GM21360 (cell line): Measurements from ENCODE around the gene TCF4.
A peak's percentile ranks its signal among the peaks of the same experiment; 100 is the strongest.

Experiments used
- ATAC-seq: cut with Tn5 transposase; IDR thresholded peaks from one replicate; pipeline ENCODE4 v1.9.1; 2021; ENCODE audit warnings: mild to moderate bottlenecking, moderate library complexity; ENCODE audit not compliant: unreplicated experiment

The TCF4 gene

DNA sequence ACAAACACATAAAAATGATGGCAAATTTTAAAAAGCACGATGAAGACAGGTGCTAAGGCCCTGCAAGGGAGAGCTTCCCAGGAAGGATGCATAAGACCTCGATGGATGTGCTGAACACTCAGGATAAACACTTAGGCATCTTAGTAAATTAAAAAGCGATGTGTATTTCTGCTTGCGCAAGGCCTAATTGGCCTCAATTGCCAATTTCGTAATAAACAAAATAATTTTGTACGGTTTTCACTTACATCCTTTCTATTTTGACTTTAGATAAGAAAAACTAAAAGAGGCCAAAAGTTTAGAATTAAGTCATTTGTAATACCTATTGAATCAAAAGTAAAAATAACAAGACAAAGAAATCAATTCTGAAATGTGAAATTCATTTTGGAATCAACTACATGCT lies 189.1 kb downstream of the TCF4 start:
- ATAC-seq: no peak

DNA sequence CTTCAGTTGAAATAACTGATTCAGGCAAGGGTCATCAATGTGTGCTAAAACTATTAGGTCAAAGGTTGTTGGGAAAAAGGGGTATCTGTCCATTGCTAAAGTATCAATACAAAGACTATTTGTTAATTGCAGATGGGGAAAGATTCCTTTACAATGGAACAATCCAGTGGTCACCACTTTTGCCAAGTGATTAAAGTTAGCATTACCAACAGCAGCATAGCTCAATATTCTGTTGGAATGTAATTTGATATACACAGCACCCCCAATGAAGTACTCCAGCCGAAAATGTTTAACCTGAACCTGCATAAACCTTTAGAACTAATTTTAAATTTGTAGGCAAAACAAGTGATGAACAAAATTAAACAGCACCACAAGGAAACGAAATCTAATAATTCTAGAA lies 191.0 kb downstream of the TCF4 start:
- no peak for ATAC-seq

DNA sequence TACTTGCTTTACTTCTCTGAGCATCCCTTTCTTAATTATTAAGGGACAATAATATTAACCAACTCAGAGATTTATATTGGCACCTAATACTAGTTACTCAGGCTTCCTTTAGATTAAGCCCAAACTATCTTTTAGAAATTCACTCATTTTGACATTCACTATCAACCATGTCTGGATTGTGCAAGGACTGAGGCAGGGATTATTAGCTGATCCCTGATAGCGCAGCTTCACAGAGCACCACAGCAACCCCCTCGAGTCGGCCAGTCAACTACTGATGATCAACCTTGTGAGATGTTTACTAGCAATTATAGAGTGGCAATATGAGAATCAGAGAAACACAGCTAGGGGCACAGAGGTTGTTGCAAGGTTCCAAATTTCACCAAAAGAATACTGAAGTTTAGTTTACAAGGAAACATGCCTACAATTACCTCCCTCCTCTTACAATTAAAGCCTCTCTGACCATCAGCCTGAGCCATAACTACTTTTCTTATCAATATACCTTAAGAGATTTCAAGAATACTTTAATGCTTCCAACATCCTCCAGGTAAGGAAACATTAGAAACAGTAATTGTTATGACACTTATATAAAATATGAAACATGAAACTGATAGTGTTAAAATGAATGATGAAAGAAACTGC lies 191.6 kb downstream of the TCF4 start:
- ATAC-seq: no peak

DNA sequence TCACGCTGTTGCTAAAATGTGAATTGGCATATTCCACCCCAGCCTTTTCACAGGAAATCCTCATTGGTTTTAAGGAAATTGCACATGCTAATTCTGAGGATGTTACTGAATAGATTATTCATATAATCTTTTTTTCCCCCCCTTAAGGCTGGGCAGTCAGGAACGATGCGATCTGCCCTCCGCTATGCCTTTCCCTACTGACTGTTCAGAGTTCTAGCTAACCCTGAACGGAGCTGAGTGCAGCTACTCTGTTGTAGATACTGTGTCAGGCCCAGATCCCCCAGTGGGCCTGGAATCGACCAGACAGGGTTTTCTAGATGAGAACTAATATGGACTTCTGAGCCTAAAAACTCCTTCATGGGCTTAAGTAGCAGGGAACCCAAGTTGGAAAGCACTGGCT lies 192.2 kb downstream of the TCF4 start:
- no peak for ATAC-seq

DNA sequence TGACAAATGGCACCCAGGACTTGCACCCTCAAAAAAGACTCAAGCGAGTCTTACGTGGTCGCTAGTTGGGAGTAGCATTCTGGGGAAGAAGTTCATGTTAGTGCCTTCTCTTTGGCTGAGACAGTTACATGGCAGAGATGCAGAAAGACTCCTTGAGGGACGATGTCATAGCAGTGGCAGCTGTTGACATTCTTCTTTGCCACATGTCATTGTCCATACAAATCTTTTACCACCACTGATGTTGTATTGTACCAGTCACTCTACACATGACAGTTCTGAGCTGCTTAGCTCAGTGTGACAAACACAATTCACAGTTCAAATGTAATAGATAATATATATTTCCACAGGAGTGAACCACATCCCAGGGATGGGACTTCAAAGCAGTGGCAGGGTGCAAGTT lies 197.1 kb downstream of the TCF4 start:
- ATAC-seq: no peak

DNA sequence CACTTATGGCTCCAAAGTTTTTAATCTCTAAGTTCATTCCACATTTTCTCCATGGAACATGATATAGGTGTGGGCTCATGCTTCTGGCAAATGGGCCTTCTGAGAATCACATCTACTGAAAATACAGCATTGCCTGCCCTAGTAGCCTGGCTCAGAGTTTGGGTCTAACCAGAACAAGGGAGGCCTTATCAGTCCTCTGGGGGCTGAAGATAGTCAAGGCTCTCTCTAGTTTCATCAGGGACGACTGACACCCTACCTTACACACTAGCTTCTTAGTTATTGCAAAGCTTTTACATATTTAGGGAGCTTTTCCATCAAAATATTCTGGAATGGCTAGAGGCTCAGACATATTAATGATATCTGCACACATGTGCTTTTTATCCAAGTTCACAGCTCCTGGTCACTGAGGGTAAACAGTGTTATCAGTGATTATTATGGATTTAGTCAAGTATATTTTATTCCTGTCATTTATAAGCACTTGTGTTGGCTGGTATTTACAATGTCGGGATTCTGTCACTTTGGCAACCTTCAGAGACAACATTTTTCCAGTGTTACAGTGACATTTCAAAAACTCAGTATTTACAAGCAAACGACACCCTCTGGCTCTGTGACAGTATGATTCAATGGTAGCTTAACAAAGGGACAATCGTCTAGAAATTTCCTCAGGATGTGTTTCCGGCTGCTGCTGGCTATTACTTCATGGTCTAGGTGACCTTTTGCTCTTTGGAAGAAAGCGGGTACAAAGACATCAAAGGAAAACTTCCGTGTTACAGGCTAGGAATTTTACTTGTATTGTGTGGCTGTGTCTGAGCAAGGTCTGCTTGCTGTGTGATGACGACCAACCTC lies 200.6 kb downstream of the TCF4 start:
- ATAC-seq: no peak

DNA sequence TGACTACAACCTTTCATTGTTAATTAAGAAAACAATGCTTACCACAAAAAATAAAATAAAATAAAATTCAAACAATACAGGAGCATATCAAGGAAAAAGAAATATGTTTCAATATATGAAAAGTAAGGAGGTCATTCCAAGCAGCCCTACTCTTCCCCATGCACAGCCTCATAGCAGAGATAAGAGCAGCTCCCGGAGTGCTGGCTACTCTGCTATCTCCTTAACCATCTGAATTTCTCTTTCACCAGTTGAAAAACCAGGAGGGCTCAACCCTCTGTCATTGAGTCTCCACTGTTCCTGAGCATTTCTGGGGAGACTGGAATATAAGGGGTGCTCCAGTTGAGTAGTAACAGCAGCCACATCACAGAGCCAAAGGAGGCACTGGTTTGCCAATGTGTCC lies 201.4 kb downstream of the TCF4 start:
- ATAC-seq: no peak

DNA sequence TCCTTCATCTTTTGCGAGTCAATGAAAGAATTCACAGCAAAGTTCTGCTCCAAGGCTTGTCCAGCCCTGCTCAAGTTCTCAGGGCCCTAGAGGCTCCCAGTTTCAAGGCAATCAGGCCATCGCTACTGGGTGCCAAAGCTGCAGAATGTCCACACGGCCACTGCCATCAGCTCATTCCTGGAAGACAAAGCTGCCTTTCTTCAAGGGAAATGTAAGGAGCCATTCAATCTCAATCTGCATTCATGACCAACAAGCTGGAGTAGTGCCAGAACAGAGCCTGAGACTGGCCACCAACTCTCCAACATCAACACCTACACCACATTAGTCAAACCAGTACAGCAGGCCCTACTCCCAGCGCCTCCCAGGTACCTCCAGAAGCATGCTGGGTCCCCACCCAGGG lies 202.2 kb downstream of the TCF4 start:
- no peak for ATAC-seq

DNA sequence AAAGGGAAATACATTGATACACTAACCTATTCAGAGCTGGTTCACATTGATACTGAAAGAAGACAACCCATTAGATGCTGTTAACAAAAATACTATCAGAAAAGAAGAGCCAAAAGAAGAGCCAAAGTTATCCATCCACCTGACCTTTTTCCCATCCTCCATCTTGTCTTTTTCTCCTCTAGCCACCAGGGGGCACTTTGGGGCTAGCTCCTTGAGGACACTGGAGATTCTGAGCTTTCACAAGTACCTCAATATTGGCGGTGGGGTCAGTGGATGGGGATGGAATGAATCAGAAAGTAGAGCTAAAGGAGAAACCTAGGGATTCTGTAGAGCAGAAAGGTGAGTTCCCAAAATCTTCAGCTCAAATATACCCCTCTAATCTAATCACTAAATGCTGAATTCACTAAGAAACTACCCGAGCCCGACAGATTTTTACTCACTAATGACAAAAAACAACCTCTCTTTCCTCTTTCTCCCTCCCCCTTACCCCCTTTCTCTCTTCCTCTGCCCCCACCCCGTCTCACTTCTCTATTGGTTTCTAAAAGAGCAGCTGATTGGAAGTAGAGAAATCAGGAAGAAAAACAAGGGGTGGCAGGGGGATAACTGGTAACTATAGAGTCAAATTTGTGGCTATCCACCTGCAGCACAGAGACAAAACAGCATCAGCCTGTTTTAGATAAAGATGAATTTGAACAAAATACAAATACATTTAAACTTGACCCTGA lies 203.3 kb downstream of the TCF4 start:
- no peak for ATAC-seq

DNA sequence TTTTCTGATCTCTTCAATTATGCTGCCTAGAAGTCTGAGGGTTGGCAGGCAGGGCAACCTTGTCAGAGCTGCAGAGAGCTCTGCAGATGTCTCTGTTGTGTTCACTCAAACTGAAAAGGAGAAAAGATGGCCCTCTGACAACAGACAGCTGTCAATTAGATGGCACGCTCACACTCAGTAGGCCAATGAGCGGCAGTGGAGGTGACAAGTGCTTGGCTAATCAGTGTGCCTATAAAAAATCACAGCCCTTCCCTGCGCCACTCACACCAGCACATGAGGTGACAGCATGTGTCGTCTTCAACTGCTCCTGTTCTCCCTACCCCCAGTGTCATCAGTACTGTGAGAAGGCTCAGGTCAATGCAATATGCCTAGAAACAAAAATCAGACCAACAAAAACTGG lies 203.9 kb downstream of the TCF4 start:
- ATAC-seq: no peak

DNA sequence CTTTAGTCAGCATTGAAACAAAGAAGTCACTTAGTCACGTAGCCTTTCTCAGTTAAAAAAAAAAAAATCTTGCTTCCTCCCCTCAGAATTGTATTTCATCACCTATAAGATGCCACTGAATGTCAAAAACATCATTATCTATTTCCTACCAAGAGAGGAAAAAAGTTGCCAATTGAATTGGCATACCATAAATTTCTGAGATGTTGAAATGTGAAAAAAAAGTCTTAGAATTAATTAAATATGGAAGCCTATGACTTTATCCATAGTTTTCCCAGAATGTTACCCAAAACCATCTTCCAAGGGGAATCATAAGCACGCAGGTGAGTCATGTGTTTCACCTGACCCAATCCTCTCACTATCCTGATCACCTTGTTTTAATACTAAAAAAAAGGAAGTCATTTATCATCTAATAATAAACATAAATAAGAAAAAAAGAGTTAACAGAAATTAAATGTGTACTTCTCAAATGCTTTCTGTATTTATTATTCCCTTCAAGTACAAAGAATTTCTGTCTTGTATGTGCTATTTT lies 205.7 kb downstream of the TCF4 start:
- no peak for ATAC-seq

DNA sequence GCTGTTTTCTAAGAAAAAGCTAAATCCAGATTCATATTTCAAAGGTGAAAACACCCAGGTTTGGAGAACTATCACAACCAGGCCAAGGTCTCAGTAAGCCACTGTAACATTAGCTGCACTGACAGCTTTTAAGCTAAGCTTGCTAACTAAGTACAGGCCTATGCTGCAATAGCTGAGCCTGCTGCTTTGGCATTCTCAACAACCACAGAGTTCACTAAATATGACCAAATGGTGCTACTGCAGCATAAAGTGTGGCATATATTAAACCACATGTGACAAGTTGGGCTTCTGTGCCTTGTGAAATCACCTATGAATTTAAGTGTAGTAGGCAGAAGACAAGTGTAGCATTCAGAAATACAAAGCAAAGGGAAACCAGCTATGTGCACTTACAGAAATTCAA lies 206.7 kb downstream of the TCF4 start:
- ATAC-seq: no peak

DNA sequence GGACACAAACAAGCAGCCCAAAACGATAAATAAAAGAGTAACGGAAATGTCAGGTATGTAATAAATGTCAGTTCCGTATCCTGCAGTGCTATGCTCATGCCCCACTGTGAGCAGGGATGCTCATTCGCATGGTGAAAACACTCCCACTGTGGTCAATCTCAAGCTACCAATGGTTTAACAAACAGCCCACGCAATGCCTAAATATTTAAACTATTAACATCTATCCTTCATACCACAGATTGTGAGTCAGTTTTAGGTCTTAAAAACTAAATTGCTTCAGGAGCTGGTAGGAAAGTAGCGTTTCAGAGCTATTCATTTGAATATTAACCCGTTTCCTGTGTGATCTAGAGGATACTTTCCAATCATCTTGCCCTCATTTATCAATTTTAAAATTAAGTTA lies 207.4 kb downstream of the TCF4 start:
- no peak for ATAC-seq

DNA sequence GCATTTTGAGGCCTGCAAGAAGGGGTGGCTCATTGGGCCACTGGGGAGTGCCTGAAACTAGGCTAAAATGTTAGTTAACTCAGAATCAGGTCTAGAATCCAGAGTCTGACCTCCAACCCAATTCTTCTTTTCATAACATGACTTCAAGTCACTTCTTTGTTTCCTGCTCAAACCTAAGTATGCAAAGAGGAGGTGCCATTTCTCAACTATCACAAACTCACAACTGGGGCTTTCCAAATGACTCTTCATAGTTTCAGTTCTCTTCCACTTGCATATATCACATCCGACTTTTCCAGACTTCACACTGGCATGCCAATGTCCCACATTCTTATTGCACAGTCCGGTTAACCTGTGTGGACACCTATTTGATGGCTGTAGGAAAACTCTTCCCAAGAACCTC lies 211.6 kb downstream of the TCF4 start:
- peak; percentile 98 for ATAC-seq

DNA sequence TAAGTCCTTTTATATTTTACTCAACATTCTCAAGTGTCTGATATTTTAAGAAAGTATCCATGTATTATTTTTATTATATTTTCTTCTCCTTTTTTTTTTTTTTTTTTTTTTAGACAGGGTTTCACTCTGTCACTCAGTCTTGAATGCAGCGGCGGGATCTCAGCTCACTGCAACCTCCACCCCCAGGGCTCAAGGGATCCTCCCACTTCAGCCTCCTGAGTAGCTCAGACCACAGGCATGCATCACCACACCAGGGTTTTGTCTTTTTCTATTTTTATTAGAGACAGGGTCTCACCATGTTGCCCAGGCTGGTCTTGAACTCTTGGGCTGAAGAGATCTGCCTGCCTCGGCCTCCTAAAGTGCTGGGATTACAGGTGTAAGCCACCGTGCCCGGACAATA lies 212.1 kb downstream of the TCF4 start:
- ATAC-seq: peak; percentile 13

DNA sequence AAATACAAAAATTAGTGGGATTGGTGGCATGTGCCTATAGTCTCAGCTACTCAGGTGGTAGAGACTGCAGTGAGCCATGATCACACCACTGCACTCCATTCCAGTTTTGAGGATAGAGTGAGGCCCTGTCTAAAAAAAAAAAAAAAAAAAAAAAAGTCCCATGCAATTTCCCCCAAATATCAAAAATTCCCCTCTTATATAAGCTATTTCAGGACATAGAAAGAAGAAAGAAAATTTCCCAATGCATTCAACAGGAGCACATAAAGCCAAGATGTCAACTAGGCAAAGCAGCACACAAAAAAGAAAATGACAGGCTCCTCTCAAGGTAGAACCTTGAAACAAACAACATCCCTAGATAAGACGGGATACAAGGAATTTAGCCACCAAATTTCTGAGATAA lies 213.3 kb downstream of the TCF4 start:
- no peak for ATAC-seq

DNA sequence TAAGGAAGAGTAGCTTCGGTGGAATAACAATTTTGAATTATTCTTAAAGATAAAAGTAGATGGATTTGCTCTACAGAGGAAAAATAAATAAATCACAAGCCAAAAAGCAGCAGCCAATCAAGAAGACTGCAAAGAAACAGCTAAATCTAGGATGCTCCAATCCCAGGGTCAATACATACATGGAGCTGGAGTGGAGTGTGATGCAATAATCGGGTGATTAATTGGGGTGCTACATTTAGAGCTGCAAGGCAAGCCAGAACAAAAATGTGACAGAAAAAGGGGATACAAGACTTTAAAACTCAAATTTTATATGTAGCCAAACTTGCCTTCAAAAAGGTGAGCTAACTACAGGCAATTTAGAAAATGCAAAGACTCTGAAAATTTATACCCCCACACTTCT lies 215.8 kb downstream of the TCF4 start:
- no peak for ATAC-seq

DNA sequence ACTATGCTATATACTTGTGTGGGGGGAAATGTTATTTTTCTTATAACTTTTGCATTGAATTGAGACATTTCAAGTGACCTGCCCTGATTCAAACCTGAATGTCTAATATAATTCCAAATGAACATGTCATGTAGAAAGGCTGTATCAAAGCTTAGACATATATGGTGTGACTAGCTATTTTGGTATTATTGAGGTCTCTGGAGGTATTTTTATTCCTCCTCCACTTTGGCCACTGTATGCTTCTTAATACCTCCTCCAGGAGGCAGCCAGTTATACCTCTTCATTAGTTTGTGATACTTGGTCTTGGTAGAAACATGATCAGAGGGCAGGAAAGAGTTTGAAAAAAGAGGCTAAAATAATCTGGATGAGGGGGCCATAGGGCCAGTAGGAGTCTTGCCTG lies 217.1 kb downstream of the TCF4 start:
- no peak for ATAC-seq

DNA sequence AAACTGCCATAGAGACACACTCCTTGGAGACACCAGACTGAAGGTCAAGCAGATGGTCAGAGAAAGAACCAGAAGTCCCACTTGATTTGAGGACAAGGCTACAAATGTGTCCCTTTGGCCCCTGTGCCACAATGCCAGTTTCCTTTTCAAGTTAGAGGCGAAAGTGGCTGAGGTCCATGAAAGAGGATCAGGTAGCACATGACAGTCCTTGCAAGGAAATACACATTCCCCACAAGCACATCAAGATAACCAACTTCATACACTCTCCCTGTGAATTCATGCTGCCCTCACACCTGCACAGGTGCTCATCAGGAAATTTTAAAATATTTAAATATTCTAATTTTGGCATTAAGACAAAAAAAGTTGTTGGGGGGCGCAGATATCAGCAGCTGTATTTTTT lies 218.6 kb downstream of the TCF4 start:
- no peak for ATAC-seq

DNA sequence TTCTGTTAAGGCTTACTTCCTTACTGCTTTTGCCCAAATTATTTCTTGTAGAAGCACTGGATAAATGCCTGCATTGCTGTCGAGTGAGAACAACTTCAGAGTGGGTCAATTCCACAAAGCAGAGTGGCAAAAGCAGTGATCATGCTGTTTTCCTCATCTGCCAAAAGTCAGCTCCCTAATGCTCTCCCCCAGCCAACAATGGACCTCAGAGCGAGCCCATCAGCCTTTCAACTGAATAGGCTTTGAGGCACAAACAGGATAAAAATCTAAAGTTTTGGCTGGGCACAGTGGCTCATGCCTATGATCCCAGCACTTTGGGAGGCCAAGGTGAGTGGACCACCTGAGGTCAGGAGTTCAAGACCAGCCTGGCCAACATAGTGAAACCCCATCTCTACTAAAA lies 222.7 kb downstream of the TCF4 start:
- no peak for ATAC-seq

DNA sequence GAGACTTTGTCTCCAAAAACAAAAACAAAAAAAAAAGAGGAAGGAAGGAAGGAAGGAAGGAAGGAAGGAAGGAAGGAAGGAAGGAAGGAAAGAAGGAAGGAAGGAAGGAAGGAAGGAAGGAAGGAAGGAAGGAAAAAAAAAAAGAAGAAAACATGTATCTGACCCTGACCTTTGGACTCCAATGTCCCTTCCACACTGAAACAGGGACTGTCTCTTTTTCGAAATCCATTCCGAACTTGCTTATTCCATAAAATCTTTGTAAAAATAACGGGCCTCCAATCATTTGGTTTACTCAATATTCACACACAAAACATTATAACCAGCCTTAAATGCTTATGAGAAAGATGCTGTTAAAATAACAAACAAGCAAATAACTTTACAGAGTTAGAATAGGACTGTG lies 225.7 kb downstream of the TCF4 start:
- ATAC-seq: no peak
